HG02970 (cell line): Measurements from ENCODE around the gene KRTAP4-7.
"Not testable (repeated sequence)": the region's sequence is repeated elsewhere in the genome, so short reads cannot be mapped to it uniquely, and the experiment has no call there.

ENCODE experiments used
- ATAC-seq: cut with Tn5 transposase; IDR thresholded peaks from one replicate; pipeline ENCODE4 v1.9.1; 2021; ENCODE audit warnings: mild to moderate bottlenecking, moderate library complexity, moderate number of reproducible peaks; ENCODE audit not compliant: unreplicated experiment, low FRiP score

The KRTAP4-7 gene

GRCh38 chr17:41084100-41084856 is at the start of gene KRTAP4-7:
TSS of gene KRTAP4-7 (plus strand) at chr17:41084150. CDS start at chr17:41084207, 57 bp downstream.
- not testable (repeated sequence) for ATAC-seq

- not testable (repeated sequence) for ATAC-seq
These were observed 49.5 kb upstream of the KRTAP4-7 start, which contains the start of gene KRTAP1-3 for GRCh38 chr17:41034346-41034935. TSS of gene KRTAP1-3 (minus strand) at chr17:41034874. CDS start at chr17:41034821, 53 bp downstream.

GRCh38 chr17:41037853-41038350 is 46.0 kb upstream of the KRTAP4-7 start:
- ATAC-seq: no peak

DNA sequence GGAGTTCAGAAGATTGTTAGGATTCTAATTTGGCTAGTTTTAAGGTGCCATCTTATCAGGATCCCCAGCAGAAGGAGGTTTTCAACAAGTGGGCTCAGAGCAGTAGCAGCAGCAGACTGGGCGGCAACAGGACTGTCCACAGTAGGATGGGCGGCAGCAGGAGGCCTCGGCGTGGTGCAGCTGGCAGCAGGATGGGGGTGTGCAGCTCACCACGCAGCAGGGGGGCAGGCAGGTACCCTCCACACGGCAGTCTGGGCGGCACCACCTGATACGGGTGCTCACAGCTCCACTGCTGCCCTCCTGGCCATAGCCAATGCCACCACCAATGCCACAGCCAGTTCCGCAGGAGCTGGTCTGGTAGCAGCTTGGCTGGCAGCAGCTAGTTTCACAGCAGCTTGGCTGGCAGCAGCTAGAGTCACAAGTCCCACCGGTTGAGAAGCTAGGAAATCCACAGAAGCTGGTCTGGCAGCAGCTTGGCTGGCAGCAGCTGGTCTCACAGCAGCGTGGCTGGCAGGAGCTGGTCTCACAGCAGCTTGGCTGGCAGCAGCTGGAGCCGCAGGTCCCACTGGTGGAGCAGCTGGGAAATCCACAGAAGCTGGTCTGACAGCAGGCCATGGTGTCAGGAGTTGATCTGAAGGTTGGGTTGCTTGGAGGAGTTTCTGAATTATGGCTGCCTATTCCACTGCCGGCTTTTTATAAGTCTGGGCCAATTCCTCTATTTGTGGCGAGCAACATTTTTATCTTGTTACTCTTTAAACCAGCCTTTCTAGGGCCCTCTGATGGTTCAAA is 43.0 kb upstream of the KRTAP4-7 start, which contains the start of gene KRTAP1-1:
Gene KRTAP1-1, minus strand, starts transcription at position 668 of the 789 bp plus-strand sequence. Its CDS starts 53 bp downstream, at position 615.
- ATAC-seq: not testable (repeated sequence)

DNA sequence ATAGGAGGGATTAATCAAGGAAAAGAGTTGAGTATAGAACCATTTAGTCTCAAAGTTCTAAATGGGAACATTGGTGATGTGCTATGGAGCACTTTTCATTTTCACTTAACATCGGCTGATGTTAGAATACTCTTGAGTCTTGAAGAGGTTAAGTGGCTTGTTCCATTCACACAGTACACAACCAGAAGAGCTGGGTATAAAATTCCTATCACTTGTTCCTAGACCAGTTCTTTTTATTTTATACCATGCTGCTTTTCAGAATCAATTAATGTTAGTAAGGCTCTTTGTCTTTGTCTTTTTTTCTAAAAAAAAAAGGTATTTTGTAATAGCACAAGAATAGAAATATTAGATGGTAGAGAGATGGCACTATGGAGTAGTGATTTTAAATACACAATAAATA is 41.0 kb upstream of the KRTAP4-7 start:
- no peak for ATAC-seq

DNA sequence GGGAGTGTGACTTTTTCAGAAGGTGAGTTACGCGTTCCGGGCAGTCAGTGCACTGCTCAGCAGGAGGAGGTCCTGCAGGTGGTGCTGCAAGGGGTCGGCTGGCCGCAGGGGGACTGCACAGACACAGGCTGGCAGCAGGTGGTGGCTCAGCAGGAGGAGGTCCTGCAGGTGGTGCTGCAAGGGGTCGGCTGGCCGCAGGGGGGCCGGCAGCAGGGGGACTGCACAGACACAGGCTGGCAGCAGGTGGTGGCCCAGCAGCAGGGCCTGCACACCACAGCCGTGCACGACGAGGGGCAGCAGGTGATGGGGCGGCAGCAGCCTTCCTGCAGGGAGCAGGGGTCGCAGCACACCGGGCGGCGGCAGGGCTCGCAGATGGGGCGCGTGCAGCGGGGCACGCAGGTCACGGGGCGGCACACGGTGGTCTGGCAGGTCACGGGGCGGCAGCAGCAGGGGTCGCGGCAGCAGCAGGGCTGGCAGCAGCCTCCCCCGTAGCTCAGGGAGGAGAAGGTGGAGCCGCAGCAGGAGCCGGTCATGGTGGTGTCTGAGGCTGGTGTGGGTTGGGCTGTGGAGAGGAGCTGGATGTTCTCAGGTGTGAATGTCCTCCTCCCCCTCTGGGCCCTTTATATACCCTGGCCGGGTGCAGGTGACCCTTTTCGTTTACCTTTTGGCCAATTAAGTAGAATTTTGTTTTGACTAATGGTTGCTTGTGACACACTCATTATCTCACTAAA is 37.0 kb upstream of the KRTAP4-7 start, which contains the start of gene KRTAP2-1:
Gene KRTAP2-1, minus strand, starts transcription at position 582 of the 731 bp plus-strand sequence. Its CDS starts 49 bp downstream, at position 533.
- not testable (repeated sequence) for ATAC-seq

DNA sequence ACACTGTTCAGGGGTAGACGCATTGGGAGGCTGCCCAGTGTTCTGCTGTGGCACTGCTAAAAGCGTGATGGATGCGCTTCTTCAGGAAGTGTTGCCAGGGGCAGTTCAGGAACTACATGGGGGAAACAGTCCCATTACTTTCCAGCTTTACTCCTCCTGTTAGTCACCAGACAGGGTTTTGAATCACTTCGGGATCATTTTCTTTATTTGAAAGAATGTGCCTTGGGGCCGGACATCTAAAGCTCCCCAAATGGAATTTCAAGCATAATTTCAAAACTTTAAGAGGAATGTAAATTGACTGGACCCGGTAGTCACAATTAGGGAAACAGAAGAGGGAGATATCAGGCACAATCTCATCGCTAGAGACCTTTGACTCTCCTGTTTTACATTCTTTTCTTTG is 35.5 kb upstream of the KRTAP4-7 start:
- ATAC-seq: no peak

- ATAC-seq: no peak
These were observed 34.8 kb upstream of the KRTAP4-7 start for GRCh38 chr17:41049110-41049509.

- ATAC-seq: no peak
These were observed 31.4 kb upstream of the KRTAP4-7 start for GRCh38 chr17:41052566-41052965.

- ATAC-seq: no peak
These were observed 29.9 kb upstream of the KRTAP4-7 start for GRCh38 chr17:41054025-41054424.

- not testable (repeated sequence) for ATAC-seq
These were observed 29.4 kb upstream of the KRTAP4-7 start for GRCh38 chr17:41054556-41054955.

DNA sequence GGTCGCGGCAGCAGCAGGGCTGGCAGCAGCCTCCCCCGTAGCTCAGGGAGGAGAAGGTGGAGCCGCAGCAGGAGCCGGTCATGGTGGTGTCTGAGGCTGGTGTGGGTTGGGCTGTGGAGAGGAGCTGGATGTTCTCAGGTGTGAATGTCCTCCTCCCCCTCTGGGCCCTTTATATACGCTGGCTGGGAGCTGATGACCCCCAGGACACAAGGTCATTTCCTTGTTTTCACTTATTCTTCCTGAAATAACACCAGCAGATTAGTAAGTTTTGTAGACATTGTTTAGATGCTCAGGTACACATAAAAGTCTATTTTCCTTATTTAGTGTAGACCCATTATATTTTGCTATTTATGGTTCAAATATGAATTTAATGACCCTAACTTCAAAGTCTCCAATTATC is 28.8 kb upstream of the KRTAP4-7 start, which contains the start of gene KRTAP2-2:
Gene KRTAP2-2, minus strand, starts transcription at position 101 of the 400 bp plus-strand sequence. Its CDS starts 19 bp downstream, at position 82.
- ATAC-seq: not testable (repeated sequence)

DNA sequence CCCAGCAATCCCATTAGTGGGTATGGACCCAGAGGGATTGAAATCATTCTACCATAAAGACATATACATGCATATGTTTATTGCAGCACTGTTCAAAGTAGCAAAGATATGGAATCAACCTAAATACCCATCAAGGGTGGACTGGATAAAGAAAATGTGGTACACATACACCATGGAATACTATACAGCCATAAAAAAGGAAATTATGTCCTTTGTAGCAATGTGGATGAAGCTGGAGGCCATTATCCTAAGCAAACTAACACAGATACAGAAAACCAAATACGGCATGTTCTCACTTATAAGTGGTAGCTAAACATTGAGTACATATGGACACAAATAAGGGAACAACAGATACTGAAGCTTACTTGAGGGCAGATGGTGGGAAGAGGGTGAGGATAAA is 26.4 kb upstream of the KRTAP4-7 start:
- no peak for ATAC-seq

GRCh38 chr17:41058741-41059140 is 25.2 kb upstream of the KRTAP4-7 start:
- no peak for ATAC-seq

DNA sequence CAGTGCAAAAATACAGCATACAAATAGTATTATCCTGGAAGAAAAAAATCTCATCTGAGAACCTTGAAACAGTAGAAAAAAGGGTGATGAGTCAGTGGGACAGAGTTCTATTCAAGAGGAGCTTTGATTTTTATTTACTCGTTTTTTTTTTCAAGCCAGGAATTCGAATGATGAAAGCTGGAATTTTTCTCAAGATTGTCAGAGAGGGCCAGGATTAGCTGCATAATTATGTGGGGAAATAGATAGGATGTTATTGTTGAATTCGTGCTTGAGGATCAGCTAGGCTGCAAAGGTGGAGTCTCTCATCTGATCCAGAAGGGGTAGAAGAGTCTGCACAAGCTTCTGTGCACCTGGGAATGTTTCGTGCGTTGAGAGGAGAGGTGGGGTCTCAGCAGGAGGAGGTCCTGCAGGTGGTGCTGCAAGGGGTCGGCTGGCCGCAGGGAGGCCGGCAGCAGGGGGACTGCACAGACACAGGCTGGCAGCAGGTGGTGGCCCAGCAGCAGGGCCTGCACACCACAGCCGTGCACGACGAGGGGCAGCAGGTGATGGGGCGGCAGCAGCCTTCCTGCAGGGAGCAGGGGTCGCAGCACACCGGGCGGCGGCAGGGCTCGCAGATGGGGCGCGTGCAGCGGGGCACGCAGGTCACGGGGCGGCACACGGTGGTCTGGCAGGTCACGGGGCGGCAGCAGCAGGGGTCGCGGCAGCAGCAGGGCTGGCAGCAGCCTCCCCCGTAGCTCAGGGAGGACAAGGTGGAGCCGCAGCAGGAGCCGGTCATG is 24.5 kb upstream of the KRTAP4-7 start:
- not testable (repeated sequence) for ATAC-seq

GRCh38 chr17:41060052-41060604 is 23.8 kb upstream of the KRTAP4-7 start, which contains the start of gene KRTAP2-3:
TSS of gene KRTAP2-3 (minus strand) at chr17:41060114. CDS start at chr17:41060050, 64 bp downstream.
- no peak for ATAC-seq

- ATAC-seq: no peak
These were observed 22.0 kb upstream of the KRTAP4-7 start for GRCh38 chr17:41061964-41062363.

DNA sequence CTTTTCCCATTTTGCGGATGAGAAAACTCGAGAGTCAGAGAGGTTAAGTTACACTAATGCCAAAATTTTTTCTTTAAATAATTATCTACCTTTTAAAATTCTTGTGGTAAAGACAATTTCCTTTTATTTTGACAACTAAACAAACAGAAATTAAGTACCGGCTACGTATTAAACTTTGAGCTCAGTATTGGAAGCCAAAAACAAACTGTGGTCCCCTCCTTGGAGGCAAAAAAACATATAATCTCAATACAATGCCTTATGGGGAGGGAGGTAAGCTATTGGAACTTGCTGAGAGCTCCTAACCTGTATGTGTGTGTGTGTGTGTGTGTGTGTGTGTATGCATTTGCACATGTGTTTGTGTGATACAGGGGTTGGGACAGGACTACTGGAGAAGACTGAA is 20.5 kb upstream of the KRTAP4-7 start:
- no peak for ATAC-seq

DNA sequence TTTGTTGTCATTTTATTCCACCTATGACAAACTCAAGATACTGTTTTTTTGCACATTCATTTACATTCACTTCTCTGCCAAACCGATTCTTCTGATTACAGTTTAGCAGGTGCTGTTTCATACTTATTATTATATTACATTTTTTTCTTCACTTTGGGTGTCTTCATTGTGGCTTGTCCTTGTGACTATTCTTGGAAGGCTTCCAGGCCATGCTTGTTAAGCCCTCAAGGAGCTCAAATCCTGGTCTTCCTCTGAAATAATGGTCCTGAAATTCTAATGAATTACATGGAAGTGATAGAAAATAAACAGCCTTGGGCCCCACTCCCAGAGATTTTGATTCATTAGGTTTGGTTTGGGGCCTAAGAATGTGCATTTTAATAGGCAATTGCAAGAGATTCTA is 19.6 kb upstream of the KRTAP4-7 start:
- no peak for ATAC-seq
